Stomach (tissue), 4 donors: ENCODE results near the gene DIPK1B.

Experiments
- EP300 ChIP-seq: sonication (generic); formaldehyde crosslinking; IDR thresholded peaks from one replicate; pipeline ENCODE4 v1.6.1; 2017; ENCODE audit warnings: antibody characterized with exemption
- POLR2A ChIP-seq, 4 donors: fragments of 450-650 bp; IDR thresholded peaks; one replicate each; pipeline ENCODE4 v1.6.1; 2016; ENCODE audit warnings: antibody characterized with exemption in 4 of 4, control low read depth in 2 of 4, mild to moderate bottlenecking in 1 of 4, moderate library complexity in 1 of 4
- TF ChIP-seq, protein P1 (sequence below), 7 experiments: fragments of 450-650 bp in 4 of 7; fragments of 200-600 bp in 3 of 7; sonication (generic) in 3 of 7; IDR thresholded peaks; one replicate each; pipeline ENCODE4 v1.5.1; 2016 to 2019; ENCODE audit warnings: antibody characterized with exemption in 7 of 7, control low read depth in 2 of 7, mild to moderate bottlenecking in 1 of 7

DNA sequence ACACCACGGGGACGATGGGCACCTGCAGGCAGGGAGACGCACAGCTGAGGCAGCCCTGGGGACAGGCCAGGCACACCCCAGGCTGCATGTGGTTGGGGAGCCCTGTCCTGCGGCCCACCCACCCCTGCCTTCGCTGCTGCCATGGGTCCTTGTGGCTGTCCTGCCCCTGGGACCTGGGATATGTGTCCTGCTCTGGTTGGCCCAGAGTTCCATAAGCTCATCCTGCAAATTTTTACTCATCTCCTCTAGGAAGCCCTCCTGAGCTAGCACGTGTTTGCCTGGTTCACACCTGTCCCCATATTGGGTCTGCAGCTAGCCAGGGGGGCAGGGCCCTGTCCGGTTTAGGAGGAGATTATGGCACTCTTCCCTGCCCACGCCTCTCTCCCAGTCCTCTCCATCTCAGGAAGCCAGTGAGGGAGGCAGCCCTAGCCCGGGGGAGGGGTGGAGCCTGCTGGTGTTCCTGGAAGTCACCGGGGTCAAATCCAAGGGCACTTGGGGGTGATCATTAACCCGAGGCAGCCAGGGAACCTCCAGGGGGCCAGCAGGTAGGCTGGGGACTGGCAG is 37.5 kb upstream of the DIPK1B start:
- no peak for TF ChIP-seq EP300
- TF ChIP-seq, protein P1, sequence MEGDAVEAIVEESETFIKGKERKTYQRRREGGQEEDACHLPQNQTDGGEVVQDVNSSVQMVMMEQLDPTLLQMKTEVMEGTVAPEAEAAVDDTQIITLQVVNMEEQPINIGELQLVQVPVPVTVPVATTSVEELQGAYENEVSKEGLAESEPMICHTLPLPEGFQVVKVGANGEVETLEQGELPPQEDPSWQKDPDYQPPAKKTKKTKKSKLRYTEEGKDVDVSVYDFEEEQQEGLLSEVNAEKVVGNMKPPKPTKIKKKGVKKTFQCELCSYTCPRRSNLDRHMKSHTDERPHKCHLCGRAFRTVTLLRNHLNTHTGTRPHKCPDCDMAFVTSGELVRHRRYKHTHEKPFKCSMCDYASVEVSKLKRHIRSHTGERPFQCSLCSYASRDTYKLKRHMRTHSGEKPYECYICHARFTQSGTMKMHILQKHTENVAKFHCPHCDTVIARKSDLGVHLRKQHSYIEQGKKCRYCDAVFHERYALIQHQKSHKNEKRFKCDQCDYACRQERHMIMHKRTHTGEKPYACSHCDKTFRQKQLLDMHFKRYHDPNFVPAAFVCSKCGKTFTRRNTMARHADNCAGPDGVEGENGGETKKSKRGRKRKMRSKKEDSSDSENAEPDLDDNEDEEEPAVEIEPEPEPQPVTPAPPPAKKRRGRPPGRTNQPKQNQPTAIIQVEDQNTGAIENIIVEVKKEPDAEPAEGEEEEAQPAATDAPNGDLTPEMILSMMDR (IDR thresholded peaks at IDR 0.05): no peak
- no peak for TF ChIP-seq POLR2A (IDR thresholded peaks at IDR 0.05)
